ENCODE data around the gene PAQR9.

Gene PAQR9

DNA sequence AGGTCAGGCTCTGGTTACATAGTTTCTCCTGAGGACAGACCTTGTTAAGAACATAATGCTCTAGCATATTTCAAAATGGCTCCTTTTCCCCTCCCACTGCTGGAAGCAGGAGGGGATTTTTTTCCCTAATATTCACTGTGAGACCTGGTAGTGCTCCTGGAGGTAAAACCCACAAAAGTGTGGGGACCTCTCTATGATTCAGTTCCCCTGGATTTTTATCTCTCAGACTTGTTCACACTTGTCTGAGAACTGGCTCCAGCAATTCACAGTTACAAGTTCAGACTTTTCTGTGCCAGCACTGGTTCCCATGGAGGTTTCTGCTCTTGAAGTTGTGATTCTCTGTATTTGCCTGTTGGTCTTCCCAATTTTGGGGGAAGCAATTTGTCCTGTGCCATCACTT lies 38.3 kb downstream of the PAQR9 start:
- no peak for DNase-seq

DNA sequence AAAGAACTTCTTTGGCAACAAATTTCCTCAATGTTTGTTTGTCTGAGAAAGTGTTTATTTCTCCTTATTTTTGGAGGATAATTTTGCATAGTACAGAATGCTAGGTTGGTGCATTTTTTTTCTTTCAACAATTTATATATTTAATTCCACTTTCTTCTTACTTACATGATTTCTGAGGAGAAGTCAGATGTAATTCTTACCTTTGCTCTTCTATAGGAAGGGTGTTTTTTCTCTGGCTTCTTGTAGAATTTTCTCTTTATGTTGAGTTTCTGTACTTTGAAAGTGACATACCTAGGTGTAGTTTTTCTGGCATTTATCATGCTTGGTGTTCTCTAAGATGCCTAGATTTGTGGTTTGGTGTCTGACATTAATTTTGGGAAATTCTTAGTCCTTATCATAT lies 39.8 kb downstream of the PAQR9 start:
- DNase-seq, result no peak

DNA sequence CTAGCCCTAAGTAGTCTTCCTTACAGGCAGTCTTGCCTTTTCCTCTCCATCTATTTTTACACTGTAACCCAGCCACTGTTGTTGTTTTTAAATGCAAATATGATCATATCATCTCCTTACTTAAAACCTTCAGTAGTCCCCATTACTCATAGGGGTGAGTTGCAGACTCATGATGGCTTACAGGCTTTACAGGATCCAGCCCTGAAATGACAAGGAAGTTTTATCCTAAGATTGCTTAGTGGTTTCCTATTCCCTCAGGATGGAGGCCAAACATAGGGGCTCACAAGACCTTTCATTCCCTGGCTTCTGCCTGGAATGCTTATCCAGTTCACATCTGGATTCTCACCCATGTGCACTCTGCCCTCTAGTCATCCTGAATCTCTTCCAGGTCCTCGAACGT lies 46.9 kb downstream of the PAQR9 start:
- DNase-seq, result no peak

DNA sequence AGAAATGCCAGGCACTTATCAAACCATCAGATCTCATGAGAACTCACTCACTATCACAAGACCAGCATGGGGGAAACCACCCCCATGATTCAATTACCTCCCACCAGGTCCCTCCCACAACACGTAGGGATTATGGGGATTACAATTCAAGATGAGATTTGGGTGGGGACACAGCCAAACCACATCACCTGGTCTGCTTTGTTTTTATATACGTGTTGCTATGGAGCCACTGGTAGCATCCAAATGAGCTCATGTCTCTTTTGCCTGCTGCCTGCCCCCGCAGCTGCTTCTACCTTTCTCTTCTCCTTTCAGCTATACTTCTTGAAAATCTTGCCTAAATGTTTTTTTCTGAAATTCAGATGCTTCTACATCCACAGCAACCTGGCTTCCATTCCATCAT lies 47.8 kb downstream of the PAQR9 start:
- DNase-seq, result no peak

DNA sequence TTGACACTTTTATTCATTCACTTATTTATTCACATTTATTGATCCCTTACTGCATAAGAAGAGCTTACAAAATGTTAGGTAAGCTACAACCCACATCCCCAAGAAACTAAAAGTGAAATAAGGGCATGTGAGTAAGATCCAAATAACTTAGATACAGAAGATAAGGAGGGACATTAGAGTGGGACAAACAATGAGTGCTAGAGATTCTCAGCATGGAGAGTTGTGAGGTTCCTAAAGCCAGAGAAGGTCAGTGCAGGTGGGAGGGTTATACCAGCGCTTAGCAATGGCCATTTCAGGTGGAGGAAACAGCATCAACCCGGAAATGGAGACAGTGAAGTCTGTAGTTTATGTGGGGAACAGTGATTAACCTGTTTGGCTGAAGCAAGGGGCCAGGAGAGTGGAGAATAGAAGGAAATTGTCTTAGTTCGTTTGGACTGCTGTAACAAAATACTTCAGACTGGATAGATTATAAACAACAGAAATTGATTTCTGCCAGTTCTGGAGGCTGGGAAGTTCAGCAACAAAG lies 49.1 kb downstream of the PAQR9 start:
- no peak for DNase-seq

DNA sequence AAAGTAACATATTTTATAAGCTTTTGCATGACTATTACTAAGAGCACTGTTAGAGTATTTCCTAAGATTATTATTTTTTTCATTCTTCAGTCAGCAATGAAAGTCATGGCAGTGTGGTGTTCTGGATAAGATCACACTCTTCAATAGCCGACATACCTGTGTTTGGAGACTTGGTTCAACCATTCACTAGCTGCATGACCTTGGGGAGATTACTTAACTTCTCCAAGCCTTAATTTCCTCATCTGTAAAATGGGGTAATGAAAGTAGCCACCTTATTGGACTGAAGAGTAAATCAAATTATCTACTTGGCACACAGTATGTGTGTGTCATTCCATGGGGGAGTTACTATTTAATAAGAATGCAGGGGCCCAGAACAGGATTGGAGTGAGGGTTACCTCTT lies 50.0 kb downstream of the PAQR9 start:
- DNase-seq, result no peak

DNA sequence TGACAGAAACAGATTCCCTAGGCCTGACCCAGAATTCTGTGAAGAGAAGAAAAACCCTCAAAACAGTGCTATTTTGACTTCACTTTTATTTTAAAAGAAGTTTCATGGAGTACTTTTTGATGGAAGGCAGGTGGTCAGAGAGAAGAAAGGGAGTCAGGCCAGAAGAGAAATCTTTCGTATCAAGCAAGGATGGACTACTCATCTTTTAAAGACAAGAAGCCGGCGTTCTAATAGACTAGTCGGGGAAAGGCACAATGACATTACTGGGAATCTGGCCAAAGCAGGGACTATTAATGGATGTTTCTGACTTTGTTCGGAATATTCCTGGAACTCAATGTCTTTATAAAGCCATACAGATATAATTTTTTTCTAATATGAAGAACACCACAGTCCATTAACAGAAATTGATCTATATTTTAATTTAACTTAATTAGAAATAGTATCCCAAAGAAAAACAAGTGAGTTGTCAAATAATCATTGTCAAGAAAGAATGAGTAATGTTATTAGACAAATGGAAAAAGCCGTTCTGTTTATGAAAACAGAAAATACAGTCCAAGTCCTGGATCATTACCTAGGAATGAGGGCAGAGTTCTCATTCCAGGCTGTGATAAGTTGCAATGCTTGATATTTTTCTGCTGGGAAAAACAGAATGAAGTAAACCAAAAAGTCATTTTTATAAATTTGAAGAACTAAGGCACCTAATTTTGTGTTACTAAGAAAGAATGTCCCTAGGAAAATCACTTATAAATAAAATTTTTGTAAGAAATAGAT lies 50.9 kb downstream of the PAQR9 start:
- no peak for DNase-seq

Measured in amygdala (tissue), 56 donors.